Pancreas (tissue), 10 donors: ENCODE results near the gene PYDC1. TPM values are rescaled to one million over a fixed set of nuclear protein-coding genes. Genes with fewer than 3 reads are reported as not detected.

Experiments
- ATAC-seq, 4 donors: fragments of 200-7000 bp; cut with Tn5 transposase; one replicate each; pipeline versions ENCODE4 v1.8.0 to v1.9.1; 2020; ENCODE audit warnings: mild to moderate bottlenecking in 4 of 4, moderate library complexity in 4 of 4
- DNase-seq, 6 donors: peaks; one replicate each; pipeline ENCODE4 v3.0.0-alpha.2; 2020
- FAIRE-seq: peaks from 2 replicates; lab custom pipeline; 2012; peaks lifted over from hg19 to GRCh38; lab: Jason Lieb, UNC
- H3K27ac ChIP-seq, 4 donors: fragments of 200-600 bp; sonication (generic); 1 replicate in 3 of 4; 2 replicates in 1 of 4; pipeline versions ENCODE4 v1.5.0 to v1.8.0; 2020
- H3K27me3 ChIP-seq, 4 donors: fragments of 200-600 bp; one replicate each; pipeline ENCODE4 v1.8.0; 2021
- H3K36me3 ChIP-seq, 3 donors: fragments of 200-600 bp; sonication (generic) in 1 of 3; one replicate each; pipeline versions ENCODE4 v1.5.0 to v1.8.0; 2020 to 2021
- H3K4me1 ChIP-seq, 3 donors: fragments of 200-600 bp; one replicate each; pipeline ENCODE4 v1.8.0; 2021
- H3K4me3 ChIP-seq, 4 donors: fragments of 200-600 bp; sonication (generic) in 2 of 4; one replicate each; pipeline versions ENCODE4 v1.5.0 to v1.8.0; 2020 to 2021
- H3K9me3 ChIP-seq, 4 donors: fragments of 200-600 bp; one replicate each; pipeline ENCODE4 v1.8.0; 2021
- WGBS, 2 donors: extraction: QIAGEN DNeasy Blood & Tissue Kit; methylation state at CpG; one replicate each; pipeline ENCODE4 v1.1.7; 2013; 5-methylcytosine and 5-hydroxymethylcytosine counted together
- intact Hi-C, 3 donors: fragments of 100-400 bp; cut with DNase I; formaldehyde crosslinking; loops; one replicate each; pipeline versions ENCODE4 v1.11.1 to v1.14.2; 2022
- polyA plus RNA-seq, 2 donors: library from polyadenylated mRNA; stranded (reverse); fragments of 200-250 nt; gene quantifications; one replicate each; pipeline ENCODE4 v1.2.3, GENCODE V29; 2013
- total RNA-seq, 6 donors: library from RNA; stranded (reverse); fragmentation: NEBNext Ultra II Directional in 4 of 6; extraction: Animal tissue kit (Norgen Biotek cat#: 25700) in 4 of 6; gene quantifications; one replicate each; pipeline versions ENCODE4 v1.2.1 to v1.2.4, GENCODE V29; 2021 to 2023
- TF ChIP-seq, protein P1 (sequence below), 4 donors: fragments of 200-600 bp; sonication (generic) in 3 of 4; IDR thresholded peaks; one replicate each; pipeline versions ENCODE4 v1.5.0 to v1.8.0; 2021; ENCODE audit warnings: antibody characterized with exemption in 4 of 4
- donor health status: healthy with polysubstance abuse.
- donor health status: DM: no; HTN: no; CAD: no; lungs with moderate emphysema.
- donor health status: DM: no; HTN: no; CAD: no.
- donor health status: control.
- donor health status: control.
- donor health status: Bipolar disorder and iron deficiency.
- donor health status: DM: yes; HTN: yes; CAD: no.
- donor health status: DM: no; HTN: no; CAD: no.
- donor health status: DM: no; HTN: no; CAD: no.
- donor health status: DM: yes; HTN: yes; CAD: no.

PYDC1 gene
- total and polyA plus RNA-seq, 8 donors, result not detected

DNA sequence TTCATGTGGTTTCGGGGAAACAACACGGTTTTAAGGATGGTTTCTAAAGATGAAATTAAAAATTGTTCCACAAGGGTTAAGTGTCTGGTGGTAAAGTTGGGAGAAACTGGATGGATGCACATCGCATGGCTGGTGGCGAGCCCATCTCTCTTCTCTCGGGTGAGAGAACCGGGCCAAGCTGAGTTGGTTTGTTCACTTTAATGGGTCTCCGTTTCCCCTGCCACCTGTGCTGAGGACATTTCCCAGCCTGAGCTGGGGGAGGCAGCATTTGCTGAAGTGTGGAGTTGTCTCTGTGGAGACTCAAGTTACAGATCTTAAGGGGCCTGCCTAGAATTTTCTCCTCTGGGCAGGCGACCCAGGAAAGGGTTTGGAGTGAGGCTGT is 29.1 kb downstream of the PYDC1 start:
- TF ChIP-seq, protein P1, sequence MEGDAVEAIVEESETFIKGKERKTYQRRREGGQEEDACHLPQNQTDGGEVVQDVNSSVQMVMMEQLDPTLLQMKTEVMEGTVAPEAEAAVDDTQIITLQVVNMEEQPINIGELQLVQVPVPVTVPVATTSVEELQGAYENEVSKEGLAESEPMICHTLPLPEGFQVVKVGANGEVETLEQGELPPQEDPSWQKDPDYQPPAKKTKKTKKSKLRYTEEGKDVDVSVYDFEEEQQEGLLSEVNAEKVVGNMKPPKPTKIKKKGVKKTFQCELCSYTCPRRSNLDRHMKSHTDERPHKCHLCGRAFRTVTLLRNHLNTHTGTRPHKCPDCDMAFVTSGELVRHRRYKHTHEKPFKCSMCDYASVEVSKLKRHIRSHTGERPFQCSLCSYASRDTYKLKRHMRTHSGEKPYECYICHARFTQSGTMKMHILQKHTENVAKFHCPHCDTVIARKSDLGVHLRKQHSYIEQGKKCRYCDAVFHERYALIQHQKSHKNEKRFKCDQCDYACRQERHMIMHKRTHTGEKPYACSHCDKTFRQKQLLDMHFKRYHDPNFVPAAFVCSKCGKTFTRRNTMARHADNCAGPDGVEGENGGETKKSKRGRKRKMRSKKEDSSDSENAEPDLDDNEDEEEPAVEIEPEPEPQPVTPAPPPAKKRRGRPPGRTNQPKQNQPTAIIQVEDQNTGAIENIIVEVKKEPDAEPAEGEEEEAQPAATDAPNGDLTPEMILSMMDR (IDR thresholded peaks at IDR 0.05), result no peak
- Histone ChIP-seq H3K27me3 (no peaks in the 10 kb centered on the region), H3K36me3 (peaks cover 22 to 93% (median 78%) of the 10 kb centered on the region in 3 donors), H3K4me3 (no peak overlapping the region), H3K4me1 (peaks cover 0 to 4% (median 2%) of the 10 kb centered on the region in 3 donors), H3K27ac (no peak overlapping the region), H3K9me3 (no peaks in the 10 kb centered on the region)
- intact Hi-C loops, result no loop called here
- ATAC-seq, result no peak
- 86 to 92% methylated on average over 8 of the region's 8 CpGs for WGBS, 2 donors
- no peak for DNase-seq
- FAIRE-seq, result no peak

- peaks cover 22 to 91% (median 73%) of the 10 kb centered on the region in 3 donors for H3K36me3 ChIP-seq
- ATAC-seq (no peak), FAIRE-seq (no peak), DNase-seq (no peak)
- H3K27ac ChIP-seq, result no peak overlapping the region
- peaks cover 3 to 10% (median 8%) of the 10 kb centered on the region in 3 donors for H3K4me1 ChIP-seq
- H3K9me3 ChIP-seq, result no peaks in the 10 kb centered on the region
- TF ChIP-seq, protein P1 (IDR thresholded peaks at IDR 0.05), result no peak
- 85 to 90% methylated on average over 10 of the region's 10 CpGs for WGBS, 2 donors
- H3K27me3 ChIP-seq, result no peaks in the 10 kb centered on the region
- intact Hi-C loops, result no loop called here
- H3K4me3 ChIP-seq, result no peak overlapping the region
Measured at GRCh38 chr16:31186930-31187807, 29.8 kb downstream of the PYDC1 start.

DNA sequence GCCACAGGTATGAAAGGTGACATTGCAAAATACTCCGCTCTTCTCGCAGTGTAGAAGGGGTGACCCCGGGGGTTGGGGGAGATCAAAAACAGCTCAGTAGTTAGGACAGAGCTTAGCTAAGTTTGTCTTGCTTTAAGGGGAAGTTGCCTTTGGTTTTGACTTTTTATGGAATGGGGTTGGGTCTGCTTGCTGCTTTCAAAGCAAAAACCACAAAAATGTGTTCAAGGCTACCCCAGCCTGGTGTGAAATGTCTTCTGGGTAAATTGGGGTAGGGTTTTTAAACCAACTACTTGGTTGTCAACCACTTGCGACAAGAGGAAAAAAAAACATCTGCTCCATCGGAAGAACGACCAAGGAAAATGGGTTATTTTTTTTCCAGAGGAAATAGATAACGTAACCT is 30.8 kb downstream of the PYDC1 start:
- no peaks in the 10 kb centered on the region for H3K9me3 ChIP-seq
- no peaks in the 10 kb centered on the region for H3K27me3 ChIP-seq
- TF ChIP-seq, protein P1 (IDR thresholded peaks at IDR 0.05), result no peak
- WGBS, 2 donors, result 67 to 69% methylated on average over 7 of the region's 7 CpGs
- no peak for DNase-seq
- no peak overlapping the region for H3K27ac ChIP-seq
- ATAC-seq, result no peak
- intact Hi-C loops, result no loop called here
- peaks cover 21 to 81% (median 63%) of the 10 kb centered on the region in 3 donors for H3K36me3 ChIP-seq
- FAIRE-seq, result no peak
- peaks cover 8 to 14% (median 12%) of the 10 kb centered on the region in 3 donors for H3K4me1 ChIP-seq
- no peak overlapping the region for H3K4me3 ChIP-seq

DNA sequence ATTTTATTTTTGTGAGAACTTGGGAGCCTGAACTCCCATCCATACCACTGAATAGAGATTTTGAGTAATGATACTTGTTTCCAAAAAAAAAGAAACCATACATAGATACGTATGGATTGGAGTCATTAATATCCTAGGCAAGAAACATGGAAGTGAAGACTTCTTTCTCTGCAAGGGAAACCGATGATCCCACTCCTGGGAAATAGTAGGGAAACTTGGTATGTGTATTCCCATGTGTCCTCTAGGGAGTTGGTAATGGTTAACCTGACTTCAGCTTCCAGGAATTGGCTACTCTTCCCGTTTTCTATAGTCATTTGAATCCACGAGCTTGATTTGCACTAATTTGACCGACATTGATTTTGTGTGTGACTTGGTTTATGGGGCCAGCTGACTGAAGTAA is 31.6 kb downstream of the PYDC1 start:
- Histone ChIP-seq H3K27me3 (no peaks in the 10 kb centered on the region), H3K4me1 (peaks cover 8 to 14% (median 12%) of the 10 kb centered on the region in 3 donors), H3K36me3 (peaks cover 16 to 73% (median 55%) of the 10 kb centered on the region in 3 donors), H3K27ac (no peak overlapping the region), H3K4me3 (no peak overlapping the region), H3K9me3 (no peaks in the 10 kb centered on the region)
- TF ChIP-seq, protein P1 (IDR thresholded peaks at IDR 0.05), result no peak
- FAIRE-seq (no peak), DNase-seq (no peak), ATAC-seq (no peak)
- intact Hi-C loops, result no loop called here
- 46 to 62% methylated on average over 5 of the region's 5 CpGs for WGBS, 2 donors

GRCh38 chr16:31184888-31185287 is 32.0 kb downstream of the PYDC1 start:
- Histone ChIP-seq H3K36me3 (peaks cover 11 to 68% (median 50%) of the 10 kb centered on the region in 3 donors), H3K27me3 (no peaks in the 10 kb centered on the region), H3K27ac (no peak overlapping the region), H3K9me3 (no peaks in the 10 kb centered on the region), H3K4me3 (no peak overlapping the region), H3K4me1 (peaks cover 8 to 14% (median 12%) of the 10 kb centered on the region in 3 donors)
- DNase-seq (peak in 1 of 6 donors; percentile 56), FAIRE-seq (no peak), ATAC-seq (no peak)
- TF ChIP-seq, protein P1 (IDR thresholded peaks at IDR 0.05), result no peak
- 95 to 96% methylated on average over 14 of the region's 14 CpGs for WGBS, 2 donors
- intact Hi-C loops, result no loop called here
